Immature natural killer cell (primary cell): Measurements from ENCODE around the gene SLC46A1. TPM values are rescaled to one million over a fixed set of nuclear protein-coding genes. Genes with fewer than 3 reads are reported as not detected.

Source experiments
- DNase-seq, 3 donors: peaks; one replicate each; pipeline ENCODE4 v3.0.0; 2022; ENCODE audit warnings: mixed read lengths in 1 of 3
- H3K27ac Mint-ChIP-seq, 6 donors: one replicate each; pipeline ENCODE4 v1.8.0; 2020; ENCODE audit warnings: mixed read lengths in 6 of 6, mild to moderate bottlenecking in 5 of 6, inconsistent platforms in 4 of 6, moderate library complexity in 3 of 6
- H3K27me3 Mint-ChIP-seq, 3 donors: one replicate each; pipeline ENCODE4 v1.8.0; 2020 to 2021; ENCODE audit warnings: low read depth in 3 of 3, mild to moderate bottlenecking in 3 of 3, mixed read lengths in 3 of 3, moderate library complexity in 3 of 3, inconsistent platforms in 1 of 3
- H3K36me3 Mint-ChIP-seq, 3 donors: one replicate each; pipeline ENCODE4 v1.8.0; 2020; ENCODE audit warnings: mixed read lengths in 3 of 3, inconsistent platforms in 2 of 3, mild to moderate bottlenecking in 2 of 3
- H3K4me1 Mint-ChIP-seq, 2 donors: one replicate each; pipeline ENCODE4 v1.8.0; 2020; ENCODE audit warnings: inconsistent platforms in 2 of 2, mild to moderate bottlenecking in 2 of 2, mixed read lengths in 2 of 2, moderate library complexity in 1 of 2
- H3K4me3 Mint-ChIP-seq, 5 donors: one replicate each; pipeline ENCODE4 v1.8.0; 2020; ENCODE audit warnings: mild to moderate bottlenecking in 5 of 5, mixed read lengths in 5 of 5, inconsistent platforms in 3 of 5, moderate library complexity in 3 of 5
- H3K9me3 Mint-ChIP-seq, 6 donors: one replicate each; pipeline ENCODE4 v1.8.0; 2020; ENCODE audit warnings: mild to moderate bottlenecking in 6 of 6, mixed read lengths in 6 of 6, inconsistent platforms in 4 of 6, moderate library complexity in 3 of 6
- polyA plus RNA-seq, 3 donors: library from polyadenylated mRNA; unstranded; fragments of 300-500 nt; fragmentation: Illumina TruSeq; gene quantifications; one replicate each; pipeline ENCODE4 v1.2.3, GENCODE V29; 2021

The SLC46A1 gene
- polyA plus RNA-seq, 3 donors from 2014 or later: 0.61 to 1.9 TPM; not detected in 1

- Mint-ChIP-seq H3K27ac (no peak overlapping the region), H3K36me3 (no peaks in the 10 kb centered on the region), H3K27me3 (peaks cover 0 to 7% (median 5%) of the 10 kb centered on the region in 3 donors), H3K9me3 (no peaks in the 10 kb centered on the region), H3K4me1 (peaks cover 0 to 4% of the 10 kb centered on the region in 2 donors), H3K4me3 (no peak overlapping the region)
- DNase-seq: no peak
These were observed 9.9 kb upstream of the SLC46A1 start for GRCh38 chr17:28415886-28416285.

- no peak overlapping the region for H3K27ac Mint-ChIP-seq
- no peak for DNase-seq
- no peak overlapping the region for H3K4me3 Mint-ChIP-seq
- H3K27me3 Mint-ChIP-seq: peaks cover 0 to 7% (median 5%) of the 10 kb centered on the region in 3 donors
- peaks cover 0 to 4% of the 10 kb centered on the region in 2 donors for H3K4me1 Mint-ChIP-seq
- no peaks in the 10 kb centered on the region for H3K36me3 Mint-ChIP-seq
- no peaks in the 10 kb centered on the region for H3K9me3 Mint-ChIP-seq
These were observed 7.8 kb upstream of the SLC46A1 start for GRCh38 chr17:28413804-28414203.

- no peak for DNase-seq
- Mint-ChIP-seq H3K9me3 (no peaks in the 10 kb centered on the region), H3K27ac (no peak overlapping the region), H3K4me3 (no peak overlapping the region), H3K27me3 (peaks cover 2 to 9% (median 6%) of the 10 kb centered on the region in 3 donors), H3K36me3 (no peaks in the 10 kb centered on the region), H3K4me1 (peaks cover 0 to 4% of the 10 kb centered on the region in 2 donors)
These were observed 6.1 kb upstream of the SLC46A1 start for GRCh38 chr17:28412099-28412498.

- Mint-ChIP-seq H3K4me1 (peaks cover 5 to 9% of the 10 kb centered on the region in 2 donors), H3K9me3 (no peaks in the 10 kb centered on the region), H3K36me3 (no peaks in the 10 kb centered on the region), H3K4me3 (no peak overlapping the region), H3K27me3 (peaks cover 5 to 14% (median 5%) of the 10 kb centered on the region in 3 donors), H3K27ac (no peak overlapping the region)
- DNase-seq: no peak
These were observed 1.9 kb upstream of the SLC46A1 start for GRCh38 chr17:28407974-28408306.

GRCh38 chr17:28407130-28407973, 1.3 kb upstream of the SLC46A1 start:
- Mint-ChIP-seq H3K27me3 (peaks cover 5 to 14% (median 5%) of the 10 kb centered on the region in 3 donors), H3K36me3 (no peaks in the 10 kb centered on the region), H3K27ac (no peak overlapping the region), H3K4me1 (peaks cover 5 to 9% of the 10 kb centered on the region in 2 donors), H3K4me3 (peak overlapping the region in 2 of 5 donors; percentile 20 to 46), H3K9me3 (no peaks in the 10 kb centered on the region)
- DNase-seq: no peak

GRCh38 chr17:28406473-28406814, 432 bp upstream of the SLC46A1 start:
- Mint-ChIP-seq H3K9me3 (no peaks in the 10 kb centered on the region), H3K27ac (no peak overlapping the region), H3K36me3 (no peaks in the 10 kb centered on the region), H3K27me3 (peaks cover 2 to 14% (median 5%) of the 10 kb centered on the region in 3 donors), H3K4me3 (peak overlapping the region; percentile 70 to 80 (median 74)), H3K4me1 (peaks cover 5 to 9% of the 10 kb centered on the region in 2 donors)
- DNase-seq: no peak

GRCh38 chr17:28404812-28405570, 1.0 kb downstream of the SLC46A1 start:
- Mint-ChIP-seq H3K4me3 (peak overlapping the region; percentile 65 to 80 (median 75)), H3K27ac (no peak overlapping the region), H3K36me3 (no peaks in the 10 kb centered on the region), H3K9me3 (no peaks in the 10 kb centered on the region), H3K27me3 (peaks cover 4 to 14% (median 5%) of the 10 kb centered on the region in 3 donors), H3K4me1 (peaks cover 5 to 9% of the 10 kb centered on the region in 2 donors)
- no peak for DNase-seq

GRCh38 chr17:28404461-28404811, 1.6 kb downstream of the SLC46A1 start:
- H3K4me1 Mint-ChIP-seq: peaks cover 5 to 9% of the 10 kb centered on the region in 2 donors
- no peak for DNase-seq
- H3K36me3 Mint-ChIP-seq: no peaks in the 10 kb centered on the region
- H3K27me3 Mint-ChIP-seq: peaks cover 4 to 14% (median 5%) of the 10 kb centered on the region in 3 donors
- peak overlapping the region in 4 of 5 donors; percentile 33 to 80 (median 44) for H3K4me3 Mint-ChIP-seq
- no peaks in the 10 kb centered on the region for H3K9me3 Mint-ChIP-seq
- peak overlapping the region in 1 of 6 donors; percentile 35 for H3K27ac Mint-ChIP-seq

GRCh38 chr17:28404007-28404406, 2.0 kb downstream of the SLC46A1 start:
- Mint-ChIP-seq H3K4me1 (peaks cover 5 to 9% of the 10 kb centered on the region in 2 donors), H3K27ac (peak overlapping the region in 1 of 6 donors; percentile 7), H3K27me3 (peaks cover 4 to 14% (median 5%) of the 10 kb centered on the region in 3 donors), H3K36me3 (no peaks in the 10 kb centered on the region), H3K9me3 (no peaks in the 10 kb centered on the region), H3K4me3 (peak overlapping the region in 4 of 5 donors; percentile 7 to 80 (median 44))
- no peak for DNase-seq

GRCh38 chr17:28402844-28403243, 3.2 kb downstream of the SLC46A1 start:
- no peak overlapping the region for H3K4me3 Mint-ChIP-seq
- H3K36me3 Mint-ChIP-seq: peaks cover 0 to 5% (median 0%) of the 10 kb centered on the region in 3 donors
- DNase-seq: no peak
- no peak overlapping the region for H3K27ac Mint-ChIP-seq
- peaks cover 2 to 14% (median 3%) of the 10 kb centered on the region in 3 donors for H3K27me3 Mint-ChIP-seq
- no peaks in the 10 kb centered on the region for H3K9me3 Mint-ChIP-seq
- H3K4me1 Mint-ChIP-seq: peaks cover 5 to 9% of the 10 kb centered on the region in 2 donors

- Mint-ChIP-seq H3K4me3 (no peak overlapping the region), H3K4me1 (peaks cover 5 to 9% of the 10 kb centered on the region in 2 donors), H3K27me3 (peaks cover 2 to 13% (median 4%) of the 10 kb centered on the region in 3 donors), H3K9me3 (no peaks in the 10 kb centered on the region), H3K27ac (no peak overlapping the region), H3K36me3 (peaks cover 0 to 8% (median 2%) of the 10 kb centered on the region in 3 donors)
- no peak for DNase-seq
These were observed 3.8 kb downstream of the SLC46A1 start for GRCh38 chr17:28402224-28402630.

- H3K36me3 Mint-ChIP-seq: peaks cover 0 to 9% (median 3%) of the 10 kb centered on the region in 3 donors
- no peak overlapping the region for H3K4me3 Mint-ChIP-seq
- no peaks in the 10 kb centered on the region for H3K9me3 Mint-ChIP-seq
- DNase-seq: no peak
- no peak overlapping the region for H3K27ac Mint-ChIP-seq
- peaks cover 1 to 2% (median 2%) of the 10 kb centered on the region in 3 donors for H3K27me3 Mint-ChIP-seq
- H3K4me1 Mint-ChIP-seq: peaks cover 0 to 2% of the 10 kb centered on the region in 2 donors
These were observed 6.2 kb downstream of the SLC46A1 start for GRCh38 chr17:28399808-28400207.

- no peak for DNase-seq
- Mint-ChIP-seq H3K4me1 (no peaks in the 10 kb centered on the region), H3K27me3 (peaks cover 0 to 3% (median 2%) of the 10 kb centered on the region in 3 donors), H3K4me3 (no peak overlapping the region), H3K27ac (peak overlapping the region in 3 of 6 donors; percentile 6 to 57 (median 22)), H3K9me3 (no peaks in the 10 kb centered on the region), H3K36me3 (peaks cover 6 to 16% (median 10%) of the 10 kb centered on the region in 3 donors)
These were observed 7.6 kb downstream of the SLC46A1 start for GRCh38 chr17:28398280-28398981.
